Calu3 (cell line): ENCODE data around the gene SLC22A17. TPM values are rescaled to one million over a fixed set of nuclear protein-coding genes. Genes with fewer than 3 reads are reported as not detected.
"Not testable (repeated sequence)": the region's sequence is repeated elsewhere in the genome, so short reads cannot be mapped to it uniquely, and the experiment has no call there.

ENCODE experiments used
- BruUV-seq: library from RNA; stranded (reverse); fragments of 400-500 nt; replicated peaks from 2 replicates; lab custom pipeline; 2021; lab: Mats Ljungman, UMichigan
- CTCF ChIA-PET: fragments of 300-600 bp; sonication (Branson Sonifier 250); formaldehyde crosslinking; loops from one replicate; lab custom pipeline; 2022; ENCODE audit warnings: antibody characterized with exemption; lab: Charles Lee
- DNase-seq: peaks from one replicate; pipeline ENCODE4 v3.0.0; 2022
- H3K27ac Mint-ChIP-seq: one replicate; pipeline ENCODE4 v1.8.0; 2022; ENCODE audit warnings: mixed read lengths; ENCODE audit not compliant: unreplicated experiment
- H3K27me3 Mint-ChIP-seq: one replicate; pipeline ENCODE4 v1.8.0; 2022; ENCODE audit warnings: mixed read lengths; ENCODE audit not compliant: unreplicated experiment
- H3K36me3 Mint-ChIP-seq: one replicate; pipeline ENCODE4 v1.8.0; 2022; ENCODE audit warnings: mild to moderate bottlenecking, moderate library complexity, mixed read lengths; ENCODE audit not compliant: insufficient read depth, unreplicated experiment
- H3K4me1 Mint-ChIP-seq: one replicate; pipeline ENCODE4 v1.8.0; 2022; ENCODE audit warnings: mild to moderate bottlenecking, low read depth, mixed read lengths; ENCODE audit not compliant: unreplicated experiment
- H3K4me3 Mint-ChIP-seq: one replicate; pipeline ENCODE4 v1.8.0; 2022; ENCODE audit warnings: mild to moderate bottlenecking, low read depth, moderate library complexity, mixed read lengths; ENCODE audit not compliant: unreplicated experiment
- H3K9me3 Mint-ChIP-seq: one replicate; pipeline ENCODE4 v1.8.0; 2022; ENCODE audit warnings: low read depth, mixed read lengths; ENCODE audit not compliant: unreplicated experiment
- CTCF ChIP-seq: fragments of 200-600 bp; IDR thresholded peaks from one replicate; pipeline ENCODE4 v1.8.0; 2022; ENCODE audit warnings: antibody characterized with exemption; ENCODE audit not compliant: unreplicated experiment
- intact Hi-C: fragments of 100-400 bp; cut with micrococcal nuclease; formaldehyde crosslinking; loops from one replicate; pipeline ENCODE4 v1.10.0; 2022; ENCODE audit not compliant: unreplicated experiment
- total RNA-seq: library from RNA; stranded (reverse); gene quantifications from 2 replicates; pipeline ENCODE4 v1.2.3, GENCODE V29; 2022

SLC22A17 gene
- total RNA-seq, 1 experiment from 2014 or later: 0.61 TPM

DNA sequence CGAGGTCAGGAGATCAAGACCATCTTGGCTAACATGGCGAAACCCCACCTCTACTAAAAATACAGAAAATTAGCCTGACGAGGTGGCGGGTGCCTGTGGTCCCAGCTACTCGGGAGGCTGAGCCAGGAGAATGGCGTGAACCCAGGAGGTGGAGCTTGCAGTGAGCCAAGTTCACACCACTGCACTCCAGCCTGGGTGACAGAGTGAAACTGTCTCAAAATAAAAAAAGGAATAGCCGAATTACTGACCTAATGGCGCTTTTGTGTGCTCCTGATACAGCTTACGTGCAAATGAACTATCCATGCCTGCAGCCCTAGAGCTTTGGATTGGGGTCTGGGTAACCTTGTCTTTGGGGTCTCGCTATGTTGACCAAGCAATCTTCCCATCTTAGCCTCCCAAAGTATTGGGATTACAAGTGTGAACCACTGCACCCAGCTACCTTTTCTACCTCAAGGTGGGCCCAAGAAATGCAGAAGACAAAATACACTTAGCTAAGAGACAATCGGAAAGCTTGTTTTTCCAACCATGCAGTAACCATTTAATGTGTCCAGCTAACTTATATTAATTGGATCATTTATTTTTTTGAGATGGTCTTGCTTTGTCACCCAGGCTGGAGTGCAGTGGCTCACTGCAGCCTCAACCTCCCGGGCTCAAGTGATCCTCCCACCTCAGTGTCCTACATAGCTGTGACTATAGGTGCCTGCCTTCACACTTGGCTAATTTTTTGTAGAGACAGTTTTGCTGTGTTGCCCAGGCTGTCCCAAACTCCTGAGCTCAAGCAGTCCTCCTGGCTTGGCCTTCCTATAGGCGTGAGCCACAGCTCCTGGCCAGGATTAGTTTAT lies 26.0 kb downstream of the SLC22A17 start:
- peak overlapping the region; percentile 25 for H3K27ac Mint-ChIP-seq
- no TSS peak for BruUV-seq
- CTCF ChIA-PET: interaction anchor here (1.0 kb wide), 1 partner anchor 54 kb away, joined by 4 read pairs; no protein-coding TSS in a partner anchor
- intact Hi-C loops: loop anchor here (5.0 to 10.0 kb wide), 2 partner anchors 131 to 228 kb away; partner anchors contain the start of genes THTPA and ZFHX2
- H3K9me3 Mint-ChIP-seq: no peaks in the 10 kb centered on the region
- H3K4me1 Mint-ChIP-seq: peaks cover 20% of the 10 kb centered on the region
- DNase-seq: no peak
- H3K4me3 Mint-ChIP-seq: no peak overlapping the region
- no peaks in the 10 kb centered on the region for H3K27me3 Mint-ChIP-seq
- no peak for TF ChIP-seq CTCF
- peaks cover 51% of the 10 kb centered on the region for H3K36me3 Mint-ChIP-seq

DNA sequence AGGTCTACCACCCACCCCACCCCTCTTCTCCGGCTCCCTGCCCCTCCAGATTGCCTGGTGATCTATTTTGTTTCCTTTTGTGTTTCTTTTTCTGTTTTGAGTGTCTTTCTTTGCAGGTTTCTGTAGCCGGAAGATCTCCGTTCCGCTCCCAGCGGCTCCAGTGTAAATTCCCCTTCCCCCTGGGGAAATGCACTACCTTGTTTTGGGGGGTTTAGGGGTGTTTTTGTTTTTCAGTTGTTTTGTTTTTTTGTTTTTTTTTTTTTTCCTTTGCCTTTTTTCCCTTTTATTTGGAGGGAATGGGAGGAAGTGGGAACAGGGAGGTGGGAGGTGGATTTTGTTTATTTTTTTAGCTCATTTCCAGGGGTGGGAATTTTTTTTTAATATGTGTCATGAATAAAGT lies 26.9 kb downstream of the SLC22A17 start:
- peak overlapping the region; percentile 25 for H3K27ac Mint-ChIP-seq
- H3K4me3 Mint-ChIP-seq, DNase-seq, BruUV-seq, H3K9me3 Mint-ChIP-seq, H3K27me3 Mint-ChIP-seq, CTCF ChIA-PET: not testable (repeated sequence)
- intact Hi-C loops: loop anchor here (5.0 to 10.0 kb wide), 2 partner anchors 132 to 229 kb away; partner anchors contain the start of genes THTPA and ZFHX2
- H3K4me1 Mint-ChIP-seq: peaks cover 20% of the 10 kb centered on the region
- H3K36me3 Mint-ChIP-seq: peaks cover 61% of the 10 kb centered on the region

DNA sequence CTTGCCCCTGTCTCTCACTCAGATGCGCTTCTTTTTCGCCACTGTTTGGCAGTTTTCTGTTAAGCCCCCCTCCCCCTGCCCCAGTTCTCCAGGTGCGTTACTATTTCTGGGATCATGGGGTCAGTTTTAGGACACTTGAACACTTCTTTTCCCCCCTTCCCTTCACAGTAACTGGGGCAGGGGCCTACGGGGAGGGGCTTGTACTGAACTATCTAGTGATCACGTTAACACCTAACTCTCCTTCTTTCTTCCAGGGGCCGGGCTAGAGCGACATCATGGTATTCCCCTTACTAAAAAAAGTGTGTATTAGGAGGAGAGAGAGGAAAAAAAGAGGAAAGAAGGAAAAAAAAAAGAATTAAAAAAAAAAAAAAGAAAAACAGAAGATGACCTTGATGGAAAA lies 27.7 kb downstream of the SLC22A17 start:
- BruUV-seq: no TSS peak
- Mint-ChIP-seq H3K36me3 (peaks cover 69% of the 10 kb centered on the region), H3K27ac (no peak overlapping the region)

GRCh38 chr14:23324455-23324846 lies 28.2 kb downstream of the SLC22A17 start:
- no peak overlapping the region for H3K27ac Mint-ChIP-seq
- no peak for DNase-seq
- intact Hi-C loops: loop anchor here (10.0 kb wide), 1 partner anchor 230 kb away; the partner anchor contains the start of genes THTPA and ZFHX2

More for the DNA sequence above, 27.7 kb downstream of the SLC22A17 start:
- H3K4me1 Mint-ChIP-seq: peaks cover 20% of the 10 kb centered on the region
- CTCF ChIA-PET: no interaction called here
- no peaks in the 10 kb centered on the region for H3K27me3 Mint-ChIP-seq
- TF ChIP-seq CTCF: no peak
- intact Hi-C loops: loop anchor here (5.0 to 10.0 kb wide), 2 partner anchors 132 to 230 kb away; partner anchors contain the start of genes THTPA and ZFHX2
- H3K9me3 Mint-ChIP-seq: no peaks in the 10 kb centered on the region
- no peak overlapping the region for H3K4me3 Mint-ChIP-seq
- DNase-seq: no peak

More at GRCh38 chr14:23324455-23324846, 28.2 kb downstream of the SLC22A17 start:
- Mint-ChIP-seq H3K27me3 (no peaks in the 10 kb centered on the region), H3K4me3 (no peak overlapping the region), H3K36me3 (peaks cover 74% of the 10 kb centered on the region), H3K4me1 (peaks cover 20% of the 10 kb centered on the region), H3K9me3 (no peaks in the 10 kb centered on the region)
- no peak for TF ChIP-seq CTCF
- CTCF ChIA-PET: no interaction called here
- no TSS peak for BruUV-seq
